Neural cell (in vitro differentiated cells): ENCODE measurements around the gene LDAF1. TPM values are rescaled to one million over a fixed set of nuclear protein-coding genes. Genes with fewer than 3 reads are reported as not detected.

ENCODE experiments used
- H2AFZ ChIP-seq: fragments of 200-600, 300-800 bp; sonication (generic), shearing (Covaris generic); 2 replicates; pipeline ENCODE4 v1.6.0; 2014; ENCODE audit warnings: low read depth, mild to moderate bottlenecking, antibody characterized with exemption, low read length, moderate library complexity
- H3F3A ChIP-seq: fragments of 200-600 bp; shearing (Covaris generic); 2 replicates; pipeline ENCODE4 v1.6.1; 2016; ENCODE audit warnings: mild to moderate bottlenecking, moderate library complexity, mixed read lengths, antibody characterized with exemption, low read length; ENCODE audit not compliant: insufficient read depth, poor library complexity, severe bottlenecking
- H3K27ac ChIP-seq: fragments of 200-600, 300-800 bp; sonication (generic), shearing (Covaris generic); 2 replicates; pipeline ENCODE4 v1.5.1; 2014; ENCODE audit warnings: mild to moderate bottlenecking, low read length, moderate library complexity
- H3K27me3 ChIP-seq: fragments of 300-800, 200-600 bp; sonication (generic), shearing (Covaris generic); 2 replicates; pipeline ENCODE4 v1.6.0; 2014; ENCODE audit warnings: mild to moderate bottlenecking, low read depth, low read length, moderate library complexity; ENCODE audit not compliant: insufficient read depth
- H3K36me3 ChIP-seq: fragments of 300-800, 200-600 bp; sonication (generic), shearing (Covaris generic); 2 replicates; pipeline ENCODE4 v1.5.1; 2014; ENCODE audit warnings: mild to moderate bottlenecking, antibody characterized with exemption, low read length, moderate library complexity; ENCODE audit not compliant: insufficient read depth
- H3K4me2 ChIP-seq: fragments of 300-800, 200-600 bp; sonication (generic), shearing (Covaris generic); 2 replicates; pipeline ENCODE4 v1.6.0; 2014; ENCODE audit warnings: mild to moderate bottlenecking, low read length
- H3K4me3 ChIP-seq: fragments of 300-800, 200-600 bp; sonication (generic), shearing (Covaris generic); 2 replicates; pipeline ENCODE4 v1.5.1; 2014; ENCODE audit warnings: mild to moderate bottlenecking, low read length, moderate library complexity
- H3K79me2 ChIP-seq: fragments of 200-600 bp; shearing (Covaris generic); replicated peaks from 2 replicates; pipeline ENCODE4 v1.6.0; 2014; ENCODE audit warnings: mild to moderate bottlenecking, low read length, moderate library complexity; ENCODE audit not compliant: insufficient read depth
- H3K9ac ChIP-seq: fragments of 300-800, 200-600 bp; sonication (generic), shearing (Covaris generic); 2 replicates; pipeline ENCODE4 v1.6.1; 2016; ENCODE audit warnings: mild to moderate bottlenecking, low read length, mixed read lengths
- H3K9me2 ChIP-seq: fragments of 200-600 bp; shearing (Covaris generic); 2 replicates; pipeline ENCODE4 v1.6.1; 2016; ENCODE audit warnings: mild to moderate bottlenecking, low read length, mixed read lengths; ENCODE audit not compliant: insufficient read depth
- H3K9me3 ChIP-seq: fragments of 200-600, 300-800 bp; sonication (generic), shearing (Covaris generic); 2 replicates; pipeline ENCODE4 v1.6.1; 2016; ENCODE audit warnings: mild to moderate bottlenecking, mixed run types, low read length, moderate library complexity, mixed read lengths
- H4K20me1 ChIP-seq: fragments of 200-600 bp; shearing (Covaris generic); 2 replicates; pipeline ENCODE4 v1.6.1; 2016; ENCODE audit warnings: mild to moderate bottlenecking, mixed run types; ENCODE audit not compliant: insufficient read depth
- EP300 ChIP-seq: fragments of 450-650 bp; conservative IDR thresholded peaks from 2 replicates; pipeline ENCODE4 v1.6.1; 2014; ENCODE audit warnings: antibody characterized with exemption, mild to moderate bottlenecking, moderate library complexity; ENCODE audit not compliant: poor library complexity, severe bottlenecking
- EZH2 ChIP-seq: fragments of 200-600, 300-800 bp; shearing (Covaris generic), sonication (generic); IDR thresholded peaks from 2 replicates; pipeline ENCODE4 v1.6.1; 2014; ENCODE audit warnings: antibody characterized with exemption, low read length, borderline replicate concordance, mild to moderate bottlenecking; ENCODE audit not compliant: insufficient read depth, poor library complexity, severe bottlenecking
- MXI1 ChIP-seq: fragments of 450-650 bp; conservative IDR thresholded peaks from 2 replicates; pipeline ENCODE4 v1.6.1; 2014; ENCODE audit warnings: antibody characterized with exemption, mild to moderate bottlenecking; ENCODE audit not compliant: poor library complexity, severe bottlenecking
- POLR2AphosphoS5 ChIP-seq: IDR thresholded peaks from 2 replicates; pipeline ENCODE4 v1.6.1; 2012
- RAD21 ChIP-seq: fragments of 450-650 bp; conservative IDR thresholded peaks from 2 replicates; pipeline ENCODE4 v1.6.1; 2014; ENCODE audit warnings: antibody characterized with exemption, mild to moderate bottlenecking, moderate library complexity
- REST ChIP-seq: IDR thresholded peaks from 2 replicates; pipeline ENCODE4 v1.6.1; 2012; ENCODE audit warnings: borderline replicate concordance
- SMC3 ChIP-seq: fragments of 450-650 bp; conservative IDR thresholded peaks from 2 replicates; pipeline ENCODE4 v1.6.1; 2014; ENCODE audit warnings: antibody characterized with exemption, mild to moderate bottlenecking, moderate library complexity; ENCODE audit not compliant: poor library complexity
- TAF1 ChIP-seq: IDR thresholded peaks from 2 replicates; pipeline ENCODE4 v1.6.1; 2012; ENCODE audit warnings: low read depth
- polyA plus RNA-seq: library from polyadenylated mRNA; depleted of rRNA; stranded (reverse); fragments of >200 nt; gene quantifications from 2 replicates; pipeline ENCODE4 v1.2.3, GENCODE V29; 2014
- TF ChIP-seq, protein P1 (sequence below): fragments of 450-650 bp; IDR thresholded peaks from 2 replicates; pipeline ENCODE4 v1.5.1; 2014; ENCODE audit warnings: antibody characterized with exemption, mild to moderate bottlenecking, moderate library complexity; ENCODE audit not compliant: poor library complexity, severe bottlenecking

The LDAF1 gene
- polyA plus RNA-seq, 1 donor from 2014 or later, result 10.8 TPM

GRCh38 chr16:21223787-21224186, 65.3 kb downstream of the LDAF1 start:
- no peak for TF ChIP-seq POLR2AphosphoS5
- TF ChIP-seq, protein P1, sequence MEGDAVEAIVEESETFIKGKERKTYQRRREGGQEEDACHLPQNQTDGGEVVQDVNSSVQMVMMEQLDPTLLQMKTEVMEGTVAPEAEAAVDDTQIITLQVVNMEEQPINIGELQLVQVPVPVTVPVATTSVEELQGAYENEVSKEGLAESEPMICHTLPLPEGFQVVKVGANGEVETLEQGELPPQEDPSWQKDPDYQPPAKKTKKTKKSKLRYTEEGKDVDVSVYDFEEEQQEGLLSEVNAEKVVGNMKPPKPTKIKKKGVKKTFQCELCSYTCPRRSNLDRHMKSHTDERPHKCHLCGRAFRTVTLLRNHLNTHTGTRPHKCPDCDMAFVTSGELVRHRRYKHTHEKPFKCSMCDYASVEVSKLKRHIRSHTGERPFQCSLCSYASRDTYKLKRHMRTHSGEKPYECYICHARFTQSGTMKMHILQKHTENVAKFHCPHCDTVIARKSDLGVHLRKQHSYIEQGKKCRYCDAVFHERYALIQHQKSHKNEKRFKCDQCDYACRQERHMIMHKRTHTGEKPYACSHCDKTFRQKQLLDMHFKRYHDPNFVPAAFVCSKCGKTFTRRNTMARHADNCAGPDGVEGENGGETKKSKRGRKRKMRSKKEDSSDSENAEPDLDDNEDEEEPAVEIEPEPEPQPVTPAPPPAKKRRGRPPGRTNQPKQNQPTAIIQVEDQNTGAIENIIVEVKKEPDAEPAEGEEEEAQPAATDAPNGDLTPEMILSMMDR, result no peak
- Histone ChIP-seq H3K4me3 (no peak overlapping the region), H3K4me2 (no peak overlapping the region), H3K27me3 (no peaks in the 10 kb centered on the region), H4K20me1 (no peaks in the 10 kb centered on the region), H3K9me3 (no peaks in the 10 kb centered on the region), H3K36me3 (no peaks in the 10 kb centered on the region), H3F3A (no peaks in the 10 kb centered on the region), H3K9ac (no peak overlapping the region), H2AFZ (no peak overlapping the region), H3K9me2 (no peaks in the 10 kb centered on the region), H3K79me2 (no peaks in the 10 kb centered on the region), H3K27ac (no peak overlapping the region)

DNA sequence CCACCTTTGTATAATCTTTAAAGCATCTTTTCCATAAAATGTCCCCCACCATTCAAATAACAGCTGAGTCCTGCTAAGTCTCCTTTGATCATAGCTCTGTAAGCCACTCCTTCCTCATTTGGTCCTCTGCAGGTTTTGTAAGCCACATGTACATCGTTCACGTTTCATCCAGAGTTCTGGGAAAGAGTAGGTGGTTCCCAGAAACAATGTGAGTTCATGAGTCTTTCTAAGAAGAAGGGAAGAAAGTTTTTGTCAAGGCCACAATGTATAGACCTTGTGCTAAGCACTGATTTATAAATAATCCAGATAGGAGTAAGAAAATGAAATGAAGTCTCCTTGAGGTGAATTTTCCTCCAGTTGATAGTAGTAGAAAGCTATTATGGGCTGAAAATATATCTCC, 66.3 kb downstream of the LDAF1 start:
- Histone ChIP-seq H3K4me3 (no peak overlapping the region), H3K9ac (no peak overlapping the region), H3K4me2 (no peak overlapping the region), H3K79me2 (no peaks in the 10 kb centered on the region), H3K36me3 (no peaks in the 10 kb centered on the region), H3K27ac (no peak overlapping the region), H3K9me2 (no peaks in the 10 kb centered on the region), H4K20me1 (no peaks in the 10 kb centered on the region), H3K27me3 (no peaks in the 10 kb centered on the region), H2AFZ (no peak overlapping the region), H3K9me3 (no peaks in the 10 kb centered on the region), H3F3A (no peaks in the 10 kb centered on the region)
- TF ChIP-seq TAF1, result no peak
- TF ChIP-seq REST, result no peak
- no peak for TF ChIP-seq SMC3
- no peak for TF ChIP-seq EP300
- TF ChIP-seq, protein P1, result no peak
- no peak for TF ChIP-seq POLR2AphosphoS5
- TF ChIP-seq RAD21, result no peak
- no peak for TF ChIP-seq MXI1
- no peak for TF ChIP-seq EZH2
